PC-9 (cell line): ENCODE data around the gene DUS1L. TPM values are rescaled to one million over a fixed set of nuclear protein-coding genes. Genes with fewer than 3 reads are reported as not detected.

Experiments used
- BruUV-seq: library from RNA; stranded (reverse); fragments of 400-500 nt; replicated peaks from 2 replicates; lab custom pipeline; 2021; lab: Mats Ljungman, UMichigan
- CTCF ChIA-PET: fragments of 300-600 bp; sonication (Branson Sonifier 250); formaldehyde crosslinking; loops from one replicate; lab custom pipeline; 2022; ENCODE audit warnings: antibody characterized with exemption; lab: Charles Lee
- POLR2A ChIA-PET: fragments of 300-600 bp; sonication (Branson Sonifier 250); formaldehyde crosslinking; loops from one replicate; lab custom pipeline; 2022; ENCODE audit warnings: antibody characterized with exemption; ENCODE audit not compliant: unreplicated experiment; lab: Charles Lee
- DNase-seq, 2 experiments: peaks; one replicate each; pipeline versions ENCODE4 v3.0.0 to v3.0.0-alpha.2; 2015 to 2022; ENCODE audit warnings: mixed read lengths in 1 of 2
- H2AFZ ChIP-seq: fragments of 200-600 bp; sonication (generic); 2 replicates; pipeline ENCODE4 v1.8.1; 2017; ENCODE audit warnings: antibody characterized with exemption
- H3F3A ChIP-seq: fragments of 200-600 bp; sonication (generic); 2 replicates; pipeline ENCODE4 v1.8.1; 2017; ENCODE audit warnings: antibody characterized with exemption, mild to moderate bottlenecking, low read depth; ENCODE audit not compliant: insufficient read depth
- H3K27ac ChIP-seq: fragments of 200-600 bp; sonication (generic); 2 replicates; pipeline ENCODE4 v1.6.1; 2016; ENCODE audit warnings: mixed run types
- H3K27me3 ChIP-seq: fragments of 200-600 bp; sonication (generic); 2 replicates; pipeline ENCODE4 v1.6.1; 2016; ENCODE audit warnings: low read depth, mixed run types; ENCODE audit not compliant: insufficient read depth
- H3K36me3 ChIP-seq: fragments of 200-600 bp; sonication (generic); 2 replicates; pipeline ENCODE4 v1.6.1; 2016; ENCODE audit warnings: low read depth, mixed run types
- H3K4me1 ChIP-seq: fragments of 200-600 bp; sonication (generic); replicated peaks from 2 replicates; pipeline ENCODE4 v1.6.1; 2016; ENCODE audit warnings: mixed run types; ENCODE audit not compliant: insufficient read depth
- H3K4me2 ChIP-seq: fragments of 200-600 bp; sonication (generic); 2 replicates; pipeline ENCODE4 v1.6.1; 2017; ENCODE audit warnings: mixed run types
- H3K4me3 ChIP-seq: fragments of 200-600 bp; sonication (generic); 2 replicates; pipeline ENCODE4 v1.6.1; 2016; ENCODE audit warnings: mixed run types
- H3K79me2 ChIP-seq: fragments of 200-600 bp; sonication (generic); 2 replicates; pipeline ENCODE4 v1.6.1; 2017; ENCODE audit warnings: low read depth, mixed run types
- H3K9me2 ChIP-seq: fragments of 200-600 bp; sonication (generic); 2 replicates; pipeline ENCODE4 v1.8.1; 2017; ENCODE audit warnings: mild to moderate bottlenecking; ENCODE audit not compliant: insufficient read depth
- H3K9me3 ChIP-seq: fragments of 200-600 bp; sonication (generic); 2 replicates; pipeline ENCODE4 v1.8.1; 2016; ENCODE audit warnings: low read depth; ENCODE audit not compliant: insufficient read depth
- H4K20me1 ChIP-seq: fragments of 200-600 bp; sonication (generic); 2 replicates; pipeline ENCODE4 v1.8.1; 2017; ENCODE audit not compliant: insufficient read depth
- EZH2 ChIP-seq: fragments of 200-600 bp; sonication (generic); IDR thresholded peaks from 2 replicates; pipeline ENCODE4 v1.8.0; 2017; ENCODE audit warnings: antibody characterized with exemption, low read depth
- intact Hi-C: fragments of 100-400 bp; cut with micrococcal nuclease; formaldehyde crosslinking; loops from one replicate; pipeline ENCODE4 v1.10.0; 2022; ENCODE audit not compliant: unreplicated experiment
- total RNA-seq: library from RNA; stranded (reverse); gene quantifications from 2 replicates; pipeline ENCODE4 v1.2.3, GENCODE V29; 2021
- TF ChIP-seq, protein P1 (sequence below): fragments of 200-600 bp; sonication (generic); conservative IDR thresholded peaks from 2 replicates; pipeline ENCODE4 v1.6.1; 2017; ENCODE audit warnings: mixed run types, antibody characterized with exemption, mild to moderate bottlenecking, moderate library complexity

Gene DUS1L
- total RNA-seq, 1 experiment from 2014 or later = 138 TPM

DNA sequence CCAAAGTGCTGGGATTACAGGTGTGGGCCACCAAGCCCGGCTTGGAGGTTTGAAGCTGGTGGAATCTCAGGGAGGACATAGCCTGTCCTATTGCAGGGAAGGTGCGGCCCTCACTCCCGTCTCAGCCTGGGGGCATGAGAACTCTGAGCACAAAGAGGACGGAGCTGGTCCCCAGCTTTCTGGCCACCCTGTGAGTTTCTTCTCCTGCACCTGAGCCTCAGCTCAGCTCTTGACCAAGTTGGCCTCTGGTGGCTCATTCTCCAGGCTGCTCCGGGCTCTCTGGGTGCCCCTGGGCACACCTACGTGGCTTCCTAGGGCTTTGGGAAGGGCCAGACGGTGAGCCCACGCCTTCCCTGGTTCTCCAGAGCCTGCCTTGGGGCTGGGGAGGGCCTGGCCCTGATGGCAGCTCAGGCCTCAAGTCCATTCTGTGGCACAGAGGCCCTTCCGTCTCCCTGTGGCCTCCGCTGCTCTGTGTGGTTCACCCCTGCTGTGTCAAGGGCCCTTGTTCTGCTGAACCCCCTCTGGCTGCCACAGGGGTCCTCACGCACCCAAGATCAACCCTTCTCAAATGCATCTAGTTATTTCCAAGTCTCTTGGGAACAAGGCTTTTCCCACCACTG lies 39.3 kb upstream of the DUS1L start:
- H3K4me3 ChIP-seq = peak overlapping the region; percentile 54; the same call in 1 of the 2 replicates
- ChIA-PET POLR2A (no interaction called here), CTCF (no interaction called here)
- no peak for DNase-seq
- no peaks in the 10 kb centered on the region for H3K27me3 ChIP-seq
- no TSS peak for BruUV-seq
- H2AFZ ChIP-seq = no peak overlapping the region
- H3K36me3 ChIP-seq = no peaks in the 10 kb centered on the region
- peak overlapping the region; percentile 81 for H3K4me2 ChIP-seq
- peaks cover 10% of the 10 kb centered on the region for H3K79me2 ChIP-seq
- H3K4me1 ChIP-seq = peaks cover 72% of the 10 kb centered on the region
- H3K27ac ChIP-seq = peak overlapping the region; percentile 71
- H3F3A ChIP-seq = peaks cover 44% of the 10 kb centered on the region
- intact Hi-C loops = loop anchor here (5.0 to 10.0 kb wide), 3 partner anchors 127 to 230 kb away; partner anchors contain the start of genes ALYREF, ANAPC11 and SECTM1
- H3K9me2 ChIP-seq = no peaks in the 10 kb centered on the region
- H4K20me1 ChIP-seq = no peaks in the 10 kb centered on the region
- TF ChIP-seq EZH2 = no peak
- TF ChIP-seq, protein P1, sequence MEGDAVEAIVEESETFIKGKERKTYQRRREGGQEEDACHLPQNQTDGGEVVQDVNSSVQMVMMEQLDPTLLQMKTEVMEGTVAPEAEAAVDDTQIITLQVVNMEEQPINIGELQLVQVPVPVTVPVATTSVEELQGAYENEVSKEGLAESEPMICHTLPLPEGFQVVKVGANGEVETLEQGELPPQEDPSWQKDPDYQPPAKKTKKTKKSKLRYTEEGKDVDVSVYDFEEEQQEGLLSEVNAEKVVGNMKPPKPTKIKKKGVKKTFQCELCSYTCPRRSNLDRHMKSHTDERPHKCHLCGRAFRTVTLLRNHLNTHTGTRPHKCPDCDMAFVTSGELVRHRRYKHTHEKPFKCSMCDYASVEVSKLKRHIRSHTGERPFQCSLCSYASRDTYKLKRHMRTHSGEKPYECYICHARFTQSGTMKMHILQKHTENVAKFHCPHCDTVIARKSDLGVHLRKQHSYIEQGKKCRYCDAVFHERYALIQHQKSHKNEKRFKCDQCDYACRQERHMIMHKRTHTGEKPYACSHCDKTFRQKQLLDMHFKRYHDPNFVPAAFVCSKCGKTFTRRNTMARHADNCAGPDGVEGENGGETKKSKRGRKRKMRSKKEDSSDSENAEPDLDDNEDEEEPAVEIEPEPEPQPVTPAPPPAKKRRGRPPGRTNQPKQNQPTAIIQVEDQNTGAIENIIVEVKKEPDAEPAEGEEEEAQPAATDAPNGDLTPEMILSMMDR = no peak
- H3K9me3 ChIP-seq = no peaks in the 10 kb centered on the region

DNA sequence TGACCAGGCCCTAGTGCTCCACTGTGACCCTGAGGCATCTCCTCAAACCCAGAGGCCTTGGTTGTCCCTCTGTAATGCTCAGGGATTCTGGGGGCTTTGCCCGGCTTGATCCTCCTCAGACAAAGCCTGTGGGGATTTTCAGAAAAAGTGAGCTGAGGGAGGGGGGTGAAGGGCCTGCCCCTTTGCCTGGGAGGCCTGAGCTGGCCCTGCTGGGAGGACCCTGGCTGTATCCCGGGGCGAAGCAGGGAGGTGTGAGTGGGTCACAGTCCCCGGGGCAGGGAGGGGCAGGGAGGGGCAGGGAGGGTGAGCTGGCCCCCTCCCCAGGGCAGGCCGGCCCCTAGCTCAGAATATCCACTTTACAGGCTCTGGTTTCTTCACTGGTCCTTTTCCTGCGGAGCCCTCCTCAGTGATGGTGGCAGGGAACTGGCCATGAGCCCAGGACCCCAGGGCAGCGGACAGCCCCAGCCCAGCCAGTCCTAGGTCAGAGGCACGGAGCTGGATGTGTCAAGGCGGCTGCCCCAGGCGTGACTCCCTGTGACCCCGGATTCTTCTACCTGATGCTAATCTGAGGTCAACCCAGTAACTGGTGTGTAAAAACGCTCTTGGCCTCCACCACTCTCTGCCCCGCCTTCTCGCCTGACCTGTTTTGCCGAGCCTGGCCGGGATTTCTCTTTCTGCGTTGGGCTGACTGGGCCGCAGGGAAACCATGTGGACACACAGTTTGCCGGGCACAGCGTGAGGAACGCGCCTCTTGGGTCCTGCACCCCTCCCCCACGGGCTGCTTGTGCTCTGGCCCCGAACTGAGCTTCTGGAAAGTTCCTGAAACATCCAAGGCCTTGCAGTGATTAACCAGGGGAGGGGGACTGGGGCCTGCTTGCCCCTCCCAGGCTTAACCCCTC lies 38.2 kb upstream of the DUS1L start:
- Histone ChIP-seq H4K20me1 (no peaks in the 10 kb centered on the region), H3K4me2 (peak overlapping the region; percentile 81), H3K27ac (peak overlapping the region; percentile 71), H3F3A (peaks cover 49% of the 10 kb centered on the region), H3K9me3 (no peaks in the 10 kb centered on the region), H3K79me2 (peaks cover 10% of the 10 kb centered on the region), H3K27me3 (no peaks in the 10 kb centered on the region), H3K4me3 (no peak overlapping the region), H2AFZ (no peak overlapping the region), H3K9me2 (no peaks in the 10 kb centered on the region), H3K36me3 (no peaks in the 10 kb centered on the region), H3K4me1 (peaks cover 76% of the 10 kb centered on the region)
- POLR2A ChIA-PET = interaction anchor here (0.5 to 0.8 kb wide), 5 partner anchors 50 to 178 kb away, joined by 3 to 6 read pairs (median 3); partner anchors contain the start of gene DCXR
- no peak for TF ChIP-seq EZH2
- TF ChIP-seq, protein P1 = no peak
- intact Hi-C loops = loop anchor here (10.0 kb wide), 2 partner anchors 209 to 231 kb away; partner anchors contain the start of genes ALYREF, ANAPC11 and SECTM1
- peak; percentile 89 to 95 for DNase-seq
- BruUV-seq = no TSS peak
- CTCF ChIA-PET = interaction anchor here (0.5 to 0.7 kb wide), 4 partner anchors 63 to 120 kb away, joined by 4 to 11 read pairs (median 4); partner anchors contain the start of gene LRRC45
